Measurements from ENCODE around the gene DOCK3. TPM values are rescaled to one million over a fixed set of nuclear protein-coding genes. Genes with fewer than 3 reads are reported as not detected.

The DOCK3 gene
- total RNA-seq, 1 donor from 2014 or later, result 0.52 TPM

DNA sequence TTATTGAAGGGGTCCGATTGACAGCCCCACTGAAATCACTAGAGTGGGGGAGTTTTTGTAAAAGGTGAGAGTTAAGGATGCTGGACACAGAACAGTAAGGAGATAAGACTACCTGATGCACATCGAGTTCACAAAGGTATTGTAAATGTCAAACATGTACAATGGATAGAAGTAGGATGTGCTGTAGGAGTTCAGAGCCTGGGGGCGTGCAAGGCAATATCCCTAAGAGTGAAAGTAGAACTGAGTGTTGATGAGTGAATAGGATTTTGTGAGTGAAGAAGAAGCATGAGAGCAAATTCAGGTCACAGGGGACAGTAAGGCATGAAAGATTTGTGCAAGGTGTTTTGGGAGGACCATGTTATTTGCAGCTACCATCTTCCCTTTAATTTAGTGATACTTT lies 21.5 kb downstream of the DOCK3 start:
- Histone ChIP-seq H3K27ac (ENCODE audit: low read depth, low read length) (no peak overlapping the region), H3K4me3 (ENCODE audit: low read length in 3 of 3) (no peak overlapping the region), H3K27me3 (ENCODE audit: control insufficient read depth in 3 of 3, insufficient read depth in 3 of 3, low read length in 3 of 3) (peaks cover 0 to 3% (median 0%) of the 10 kb centered on the region in 3 donors), H3K9ac (ENCODE audit: low read depth in 1 of 3, low read length in 3 of 3) (no peak overlapping the region), H3K36me3 (ENCODE audit: control insufficient read depth in 3 of 3, insufficient read depth in 3 of 3, low read length in 3 of 3) (no peaks in the 10 kb centered on the region), H3K4me1 (ENCODE audit: control insufficient read depth in 3 of 3, insufficient read depth in 3 of 3, low read length in 3 of 3) (no peaks in the 10 kb centered on the region), H3K9me3 (ENCODE audit: control insufficient read depth in 3 of 3, low read length in 3 of 3) (peaks cover 2 to 3% (median 3%) of the 10 kb centered on the region in 3 donors)

DNA sequence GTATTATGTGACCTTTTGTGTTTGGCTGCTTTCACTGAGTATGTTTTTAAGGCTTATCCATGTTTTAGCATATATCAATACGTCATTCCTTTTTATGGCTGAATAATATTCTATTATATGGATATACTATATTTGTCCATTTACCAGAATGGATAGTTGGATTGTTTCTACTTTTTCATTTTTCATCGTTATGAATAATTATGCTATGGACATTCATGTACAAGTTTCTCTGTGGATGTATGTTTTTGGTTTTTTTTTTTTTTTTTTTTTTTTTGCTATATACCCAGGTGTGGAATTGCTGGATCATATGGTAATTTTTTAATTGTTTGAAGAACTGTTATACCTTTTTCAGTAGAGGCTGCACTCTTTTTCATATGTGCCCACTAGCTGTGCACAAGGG lies 23.5 kb downstream of the DOCK3 start:
- no peak overlapping the region for H3K27ac ChIP-seq (ENCODE audit: low read depth, low read length)
- H3K36me3 ChIP-seq (ENCODE audit: control insufficient read depth in 3 of 3, insufficient read depth in 3 of 3, low read length in 3 of 3), result no peaks in the 10 kb centered on the region
- H3K4me3 ChIP-seq (ENCODE audit: low read length in 3 of 3), result no peak overlapping the region

DNA sequence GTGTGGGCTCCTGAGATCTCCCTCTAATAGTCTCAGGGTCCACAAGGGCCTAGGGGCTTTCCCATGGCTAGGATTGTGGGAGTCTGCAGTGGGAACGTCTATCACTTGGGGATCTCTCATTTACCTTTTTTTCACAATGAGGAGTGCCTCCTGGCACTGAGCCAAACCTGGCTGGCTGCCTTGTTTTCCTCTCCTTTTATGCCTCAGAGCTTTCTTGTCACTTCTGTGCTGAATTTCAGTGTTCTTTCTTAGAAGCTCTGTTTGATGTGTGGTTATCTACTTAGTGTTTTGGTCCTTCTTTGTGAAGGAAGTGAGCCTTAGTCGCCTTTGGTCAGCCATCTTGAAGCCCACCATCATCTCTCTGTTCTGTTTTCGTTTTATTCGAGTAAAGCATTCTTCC lies 33.9 kb downstream of the DOCK3 start:
- no peak overlapping the region for H3K9ac ChIP-seq (ENCODE audit: low read depth in 1 of 3, low read length in 3 of 3)
- no peaks in the 10 kb centered on the region for H3K4me1 ChIP-seq (ENCODE audit: control insufficient read depth in 3 of 3, insufficient read depth in 3 of 3, low read length in 3 of 3)
- H3K27ac ChIP-seq (ENCODE audit: low read depth, low read length), result no peak overlapping the region
- H3K36me3 ChIP-seq (ENCODE audit: control insufficient read depth in 3 of 3, insufficient read depth in 3 of 3, low read length in 3 of 3), result no peaks in the 10 kb centered on the region
- no peaks in the 10 kb centered on the region for H3K9me3 ChIP-seq (ENCODE audit: control insufficient read depth in 3 of 3, low read length in 3 of 3)
- no peak overlapping the region for H3K4me3 ChIP-seq (ENCODE audit: low read length in 3 of 3)
- peaks cover 0 to 6% (median 0%) of the 10 kb centered on the region in 3 donors for H3K27me3 ChIP-seq (ENCODE audit: control insufficient read depth in 3 of 3, insufficient read depth in 3 of 3, low read length in 3 of 3)

More for the DNA sequence above, 23.5 kb downstream of the DOCK3 start:
- Histone ChIP-seq H3K27me3 (ENCODE audit: control insufficient read depth in 3 of 3, insufficient read depth in 3 of 3, low read length in 3 of 3) (no peaks in the 10 kb centered on the region), H3K9me3 (ENCODE audit: control insufficient read depth in 3 of 3, low read length in 3 of 3) (peaks cover 2 to 5% (median 3%) of the 10 kb centered on the region in 3 donors), H3K4me1 (ENCODE audit: control insufficient read depth in 3 of 3, insufficient read depth in 3 of 3, low read length in 3 of 3) (no peaks in the 10 kb centered on the region), H3K9ac (ENCODE audit: low read depth in 1 of 3, low read length in 3 of 3) (no peak overlapping the region)

DNA sequence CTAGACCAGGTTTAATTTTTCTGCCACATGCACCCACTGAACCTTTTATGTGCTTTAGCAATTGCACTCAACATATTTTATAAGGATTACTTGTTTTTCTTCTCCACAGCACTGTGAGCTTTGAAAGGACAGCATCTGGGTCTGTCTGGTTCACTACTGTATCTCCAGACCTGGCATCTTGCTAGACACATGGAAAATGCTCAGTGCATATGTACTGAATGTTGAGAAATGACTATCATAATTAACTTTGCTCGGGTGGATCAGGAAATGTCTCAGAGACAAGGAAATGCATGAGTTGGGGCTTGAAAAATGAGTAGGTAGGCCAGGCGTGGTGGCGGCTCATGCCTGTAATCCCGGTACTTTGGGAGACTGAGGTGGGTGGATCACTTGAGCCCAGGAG lies 40.2 kb downstream of the DOCK3 start:
- Histone ChIP-seq H3K9me3 (ENCODE audit: control insufficient read depth in 3 of 3, low read length in 3 of 3) (no peaks in the 10 kb centered on the region), H3K36me3 (ENCODE audit: control insufficient read depth in 3 of 3, insufficient read depth in 3 of 3, low read length in 3 of 3) (no peaks in the 10 kb centered on the region), H3K27me3 (ENCODE audit: control insufficient read depth in 3 of 3, insufficient read depth in 3 of 3, low read length in 3 of 3) (no peaks in the 10 kb centered on the region), H3K27ac (ENCODE audit: low read depth, low read length) (no peak overlapping the region), H3K4me3 (ENCODE audit: low read length in 3 of 3) (no peak overlapping the region), H3K9ac (ENCODE audit: low read depth in 1 of 3, low read length in 3 of 3) (no peak overlapping the region), H3K4me1 (ENCODE audit: control insufficient read depth in 3 of 3, insufficient read depth in 3 of 3, low read length in 3 of 3) (no peaks in the 10 kb centered on the region)

DNA sequence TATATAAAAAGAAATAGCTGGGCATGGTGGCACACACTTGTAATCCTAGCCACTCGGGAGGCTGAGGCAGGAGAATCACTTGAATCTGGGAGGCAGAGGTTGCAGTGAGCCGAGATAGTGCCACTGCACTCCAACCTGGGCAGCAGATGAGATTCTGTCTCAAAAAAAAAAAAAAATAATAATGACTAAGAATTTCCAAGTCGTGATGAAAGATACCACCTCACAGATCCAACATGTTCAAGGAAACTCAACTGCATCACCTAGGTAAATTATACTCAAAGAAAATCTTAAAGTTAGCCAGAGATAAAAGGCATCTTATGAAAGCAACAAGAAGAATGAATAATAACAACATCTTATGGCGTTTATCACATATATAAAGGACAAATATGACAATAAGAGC lies 50.1 kb downstream of the DOCK3 start:
- Histone ChIP-seq H3K4me3 (ENCODE audit: low read length in 3 of 3) (no peak overlapping the region), H3K27me3 (ENCODE audit: control insufficient read depth in 3 of 3, insufficient read depth in 3 of 3, low read length in 3 of 3) (peaks cover 0 to 3% (median 0%) of the 10 kb centered on the region in 3 donors), H3K36me3 (ENCODE audit: control insufficient read depth in 3 of 3, insufficient read depth in 3 of 3, low read length in 3 of 3) (no peaks in the 10 kb centered on the region), H3K27ac (ENCODE audit: low read depth, low read length) (no peak overlapping the region), H3K9ac (ENCODE audit: low read depth in 1 of 3, low read length in 3 of 3) (no peak overlapping the region), H3K4me1 (ENCODE audit: control insufficient read depth in 3 of 3, insufficient read depth in 3 of 3, low read length in 3 of 3) (no peaks in the 10 kb centered on the region), H3K9me3 (ENCODE audit: control insufficient read depth in 3 of 3, low read length in 3 of 3) (no peaks in the 10 kb centered on the region)

DNA sequence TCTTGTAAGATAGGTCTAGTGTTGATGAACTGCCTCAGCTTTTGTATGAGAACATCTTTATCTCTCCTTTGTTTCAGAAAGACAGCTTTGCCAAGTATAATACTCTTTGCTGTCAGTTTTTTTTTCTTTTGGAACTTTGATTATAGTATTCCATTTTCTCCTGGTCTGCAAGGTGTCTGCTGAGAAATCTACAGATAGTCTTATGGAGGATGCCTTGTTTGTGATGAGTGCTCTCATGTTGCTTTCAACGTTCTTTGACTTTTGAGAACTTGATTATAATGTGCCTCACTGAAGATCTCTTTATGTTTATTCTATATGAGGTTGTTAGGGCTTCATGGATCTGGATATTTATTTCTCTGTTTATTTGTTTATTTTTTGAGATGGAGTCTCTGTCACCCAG lies 60.3 kb downstream of the DOCK3 start:
- H3K9ac ChIP-seq (ENCODE audit: low read depth in 1 of 3, low read length in 3 of 3), result no peak overlapping the region
- H3K27me3 ChIP-seq (ENCODE audit: control insufficient read depth in 3 of 3, insufficient read depth in 3 of 3, low read length in 3 of 3), result no peaks in the 10 kb centered on the region
- no peak overlapping the region for H3K27ac ChIP-seq (ENCODE audit: low read depth, low read length)
- H3K4me3 ChIP-seq (ENCODE audit: low read length in 3 of 3), result no peak overlapping the region
- H3K36me3 ChIP-seq (ENCODE audit: control insufficient read depth in 3 of 3, insufficient read depth in 3 of 3, low read length in 3 of 3), result no peaks in the 10 kb centered on the region
- H3K9me3 ChIP-seq (ENCODE audit: control insufficient read depth in 3 of 3, low read length in 3 of 3), result no peaks in the 10 kb centered on the region
- H3K4me1 ChIP-seq (ENCODE audit: control insufficient read depth in 3 of 3, insufficient read depth in 3 of 3, low read length in 3 of 3), result no peaks in the 10 kb centered on the region

DNA sequence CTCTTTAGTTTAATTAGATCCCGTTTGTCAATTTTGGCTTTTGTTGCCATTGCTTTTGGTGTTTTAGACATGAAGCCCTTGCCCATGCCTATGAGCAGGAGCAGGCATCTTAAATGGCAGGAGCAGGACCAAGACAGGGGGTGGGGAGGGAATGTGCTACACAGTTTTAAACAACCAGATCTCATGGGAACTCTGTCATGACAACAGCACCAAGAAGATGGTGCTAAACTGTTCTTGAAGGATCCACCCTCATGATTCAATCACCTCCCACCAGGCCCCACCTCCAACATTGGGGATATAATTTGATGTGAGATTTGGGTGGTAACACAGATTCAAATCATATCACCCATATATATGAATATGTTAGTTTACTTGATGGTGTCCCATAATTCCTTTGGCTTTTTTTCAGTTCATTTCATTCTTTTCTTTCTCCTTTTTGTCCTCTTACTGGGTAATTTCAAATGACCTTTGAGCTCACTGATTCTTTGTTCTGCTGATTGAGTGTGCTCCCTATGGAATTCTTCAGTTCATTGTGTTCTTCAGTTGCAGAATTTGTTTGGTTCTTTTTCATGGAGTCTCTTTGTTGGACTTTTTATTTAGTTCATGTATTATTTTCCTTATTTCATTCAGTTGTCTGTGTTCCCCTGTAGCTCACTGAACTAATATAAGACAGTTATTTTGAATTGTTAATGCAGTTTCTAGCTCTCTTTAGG lies 62.6 kb downstream of the DOCK3 start:
- Histone ChIP-seq H3K27ac (ENCODE audit: low read depth, low read length) (no peak overlapping the region), H3K4me1 (ENCODE audit: control insufficient read depth in 3 of 3, insufficient read depth in 3 of 3, low read length in 3 of 3) (no peaks in the 10 kb centered on the region), H3K4me3 (ENCODE audit: low read length in 3 of 3) (no peak overlapping the region)

DNA sequence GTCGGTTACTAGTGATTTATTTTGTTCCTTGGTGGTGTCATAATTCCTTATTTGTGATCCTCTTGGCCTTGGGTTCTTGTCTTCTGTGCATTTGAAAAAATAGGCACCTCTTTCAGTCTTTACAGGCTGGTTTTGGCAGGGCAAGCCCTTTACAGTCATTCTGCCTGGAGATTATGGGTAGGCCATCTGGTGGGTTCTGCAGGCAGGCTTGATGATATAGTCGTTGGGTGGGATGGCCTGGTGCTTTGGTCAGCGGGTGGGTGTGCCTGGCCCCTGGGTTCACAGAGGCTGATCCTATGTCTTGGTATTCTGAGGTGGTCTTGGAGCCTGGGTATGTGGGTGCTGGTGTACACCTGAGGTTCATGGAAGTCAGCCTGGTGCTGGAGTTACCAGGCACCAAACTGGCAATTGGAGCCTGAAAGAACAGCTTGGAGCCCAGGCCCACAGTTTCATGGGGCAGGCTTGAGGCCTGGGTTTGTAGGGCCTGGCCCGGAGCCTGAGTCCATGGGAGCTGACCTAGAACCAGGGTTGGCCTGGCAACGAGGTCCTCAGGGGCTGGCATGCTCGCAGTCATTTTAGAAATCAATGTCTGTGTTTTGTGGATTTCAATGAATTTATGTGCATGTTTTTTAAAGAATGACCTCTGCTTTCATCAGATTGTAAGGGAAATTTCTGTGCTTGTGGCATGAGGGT lies 63.3 kb downstream of the DOCK3 start:
- Histone ChIP-seq H3K4me1 (ENCODE audit: control insufficient read depth in 3 of 3, insufficient read depth in 3 of 3, low read length in 3 of 3) (no peaks in the 10 kb centered on the region), H3K36me3 (ENCODE audit: control insufficient read depth in 3 of 3, insufficient read depth in 3 of 3, low read length in 3 of 3) (no peaks in the 10 kb centered on the region), H3K27ac (ENCODE audit: low read depth, low read length) (no peak overlapping the region), H3K4me3 (ENCODE audit: low read length in 3 of 3) (no peak overlapping the region), H3K9ac (ENCODE audit: low read depth in 1 of 3, low read length in 3 of 3) (no peak overlapping the region), H3K27me3 (ENCODE audit: control insufficient read depth in 3 of 3, insufficient read depth in 3 of 3, low read length in 3 of 3) (no peaks in the 10 kb centered on the region), H3K9me3 (ENCODE audit: control insufficient read depth in 3 of 3, low read length in 3 of 3) (no peaks in the 10 kb centered on the region)

More for the DNA sequence above, 62.6 kb downstream of the DOCK3 start:
- no peaks in the 10 kb centered on the region for H3K36me3 ChIP-seq (ENCODE audit: control insufficient read depth in 3 of 3, insufficient read depth in 3 of 3, low read length in 3 of 3)
- no peaks in the 10 kb centered on the region for H3K9me3 ChIP-seq (ENCODE audit: control insufficient read depth in 3 of 3, low read length in 3 of 3)
- H3K9ac ChIP-seq (ENCODE audit: low read depth in 1 of 3, low read length in 3 of 3), result no peak overlapping the region
- no peaks in the 10 kb centered on the region for H3K27me3 ChIP-seq (ENCODE audit: control insufficient read depth in 3 of 3, insufficient read depth in 3 of 3, low read length in 3 of 3)

DNA sequence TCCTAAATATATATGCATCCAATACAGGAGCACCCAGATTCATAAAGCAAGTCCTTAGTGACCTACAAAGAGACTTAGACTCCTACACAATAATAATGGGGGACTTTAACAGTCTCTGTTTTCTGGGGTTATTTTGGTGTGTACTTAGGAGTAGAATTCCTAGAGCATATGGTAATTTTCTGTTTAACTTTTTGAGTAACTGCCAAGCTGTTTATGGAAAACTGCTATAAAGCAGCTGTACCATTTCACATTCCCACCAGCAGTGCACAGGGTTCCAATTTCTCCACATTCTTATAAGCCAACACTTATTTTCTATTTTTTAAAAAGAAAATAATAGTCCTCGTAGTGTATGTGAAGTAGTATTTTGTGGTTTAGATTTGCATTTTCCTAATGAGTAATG lies 68.9 kb downstream of the DOCK3 start:
- no peaks in the 10 kb centered on the region for H3K4me1 ChIP-seq (ENCODE audit: control insufficient read depth in 3 of 3, insufficient read depth in 3 of 3, low read length in 3 of 3)
- no peak overlapping the region for H3K4me3 ChIP-seq (ENCODE audit: low read length in 3 of 3)
- H3K9me3 ChIP-seq (ENCODE audit: control insufficient read depth in 3 of 3, low read length in 3 of 3), result peaks cover 0 to 2% (median 0%) of the 10 kb centered on the region in 3 donors
- no peaks in the 10 kb centered on the region for H3K36me3 ChIP-seq (ENCODE audit: control insufficient read depth in 3 of 3, insufficient read depth in 3 of 3, low read length in 3 of 3)
- H3K27ac ChIP-seq (ENCODE audit: low read depth, low read length), result no peak overlapping the region
- H3K27me3 ChIP-seq (ENCODE audit: control insufficient read depth in 3 of 3, insufficient read depth in 3 of 3, low read length in 3 of 3), result no peaks in the 10 kb centered on the region
- no peak overlapping the region for H3K9ac ChIP-seq (ENCODE audit: low read depth in 1 of 3, low read length in 3 of 3)

DNA sequence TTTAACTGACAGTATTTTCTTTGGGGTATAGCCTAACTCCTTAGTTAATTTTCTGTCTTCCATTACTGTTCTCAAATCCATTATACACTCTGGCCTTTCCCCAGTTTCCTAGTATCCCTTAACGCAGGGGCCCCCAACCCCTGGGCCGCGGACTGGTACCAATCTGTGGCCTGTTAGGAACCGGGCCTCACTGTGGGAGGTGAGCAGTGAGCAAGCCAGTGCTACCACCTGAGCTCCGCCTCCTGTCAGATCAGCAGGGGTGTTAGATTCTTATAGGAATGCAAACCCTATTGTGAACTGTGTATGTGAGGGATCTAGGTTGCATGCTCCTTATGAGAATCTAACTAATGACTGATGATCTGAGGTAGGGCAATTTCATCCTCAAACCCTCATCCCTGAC lies 75.1 kb downstream of the DOCK3 start:
- Histone ChIP-seq H3K27me3 (ENCODE audit: control insufficient read depth in 3 of 3, insufficient read depth in 3 of 3, low read length in 3 of 3) (no peaks in the 10 kb centered on the region), H3K9me3 (ENCODE audit: control insufficient read depth in 3 of 3, low read length in 3 of 3) (peaks cover 0 to 2% (median 0%) of the 10 kb centered on the region in 3 donors), H3K4me3 (ENCODE audit: low read length in 3 of 3) (no peak overlapping the region), H3K9ac (ENCODE audit: low read depth in 1 of 3, low read length in 3 of 3) (no peak overlapping the region), H3K4me1 (ENCODE audit: control insufficient read depth in 3 of 3, insufficient read depth in 3 of 3, low read length in 3 of 3) (no peaks in the 10 kb centered on the region), H3K36me3 (ENCODE audit: control insufficient read depth in 3 of 3, insufficient read depth in 3 of 3, low read length in 3 of 3) (no peaks in the 10 kb centered on the region), H3K27ac (ENCODE audit: low read depth, low read length) (no peak overlapping the region)
